ENCODE data around the gene NCOA4.
"Not testable (repeated sequence)": the region's sequence is repeated elsewhere in the genome, so short reads cannot be mapped to it uniquely, and the experiment has no call there.

Gene NCOA4

DNA sequence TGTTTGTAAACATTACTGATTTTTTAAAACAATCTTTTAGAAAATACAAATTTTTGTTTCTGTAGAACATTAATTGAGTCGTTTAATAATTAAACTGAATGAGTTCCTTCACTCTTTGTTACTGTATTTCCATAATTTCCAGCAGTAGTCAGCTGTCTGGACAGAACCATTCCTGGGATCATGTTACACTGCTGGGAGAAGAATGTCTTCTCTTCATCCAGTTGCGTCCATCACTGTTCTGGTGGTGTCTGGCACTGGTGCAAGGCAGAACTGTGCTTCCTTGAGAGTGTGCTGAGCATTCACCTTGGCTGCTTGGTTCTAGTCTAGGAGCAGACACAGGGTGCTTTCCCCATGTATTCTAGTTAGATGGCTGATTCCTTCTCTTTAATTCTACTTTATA lies 46.0 kb downstream of the NCOA4 start:
- H3K4me1 Mint-ChIP-seq; DNase-seq (ENCODE audit: low spot score in 2 of 2); ATAC-seq; H3K27ac Mint-ChIP-seq; H3K9me3 Mint-ChIP-seq; H3K4me3 Mint-ChIP-seq: not testable (repeated sequence)
- H3K36me3 Mint-ChIP-seq, result peaks cover 64% of the 10 kb centered on the region

GRCh38 chr10:45983538-45984186 lies 46.8 kb downstream of the NCOA4 start:
- H3K4me3 Mint-ChIP-seq; H3K9me3 Mint-ChIP-seq; H3K4me1 Mint-ChIP-seq; H3K27ac Mint-ChIP-seq; DNase-seq (ENCODE audit: low spot score in 2 of 2): not testable (repeated sequence)
- peak; percentile 60 for ATAC-seq
- peaks cover 67% of the 10 kb centered on the region for H3K36me3 Mint-ChIP-seq

DNA sequence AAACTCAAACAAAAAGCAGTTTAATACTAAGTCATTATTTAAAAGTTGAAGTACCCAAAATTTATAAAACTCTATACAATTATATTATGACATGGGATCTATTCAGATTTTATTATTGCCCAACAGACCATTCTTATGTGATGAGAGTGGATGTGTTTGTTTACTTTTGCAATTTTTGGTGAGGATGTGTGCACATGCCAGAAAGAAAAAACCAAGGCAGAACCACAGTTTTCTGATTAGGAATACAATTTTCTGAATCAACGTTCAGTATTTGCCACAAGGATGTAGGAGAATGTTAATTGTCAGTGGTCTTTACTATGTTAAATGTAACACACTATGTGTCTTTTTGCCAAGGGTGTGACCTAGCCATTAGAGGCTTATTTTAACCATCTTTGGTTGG lies 49.1 kb downstream of the NCOA4 start:
- not testable (repeated sequence) for H3K27ac Mint-ChIP-seq; DNase-seq (ENCODE audit: low spot score in 2 of 2); ATAC-seq; H3K4me3 Mint-ChIP-seq; H3K4me1 Mint-ChIP-seq; H3K9me3 Mint-ChIP-seq
- peaks cover 68% of the 10 kb centered on the region for H3K36me3 Mint-ChIP-seq

DNA sequence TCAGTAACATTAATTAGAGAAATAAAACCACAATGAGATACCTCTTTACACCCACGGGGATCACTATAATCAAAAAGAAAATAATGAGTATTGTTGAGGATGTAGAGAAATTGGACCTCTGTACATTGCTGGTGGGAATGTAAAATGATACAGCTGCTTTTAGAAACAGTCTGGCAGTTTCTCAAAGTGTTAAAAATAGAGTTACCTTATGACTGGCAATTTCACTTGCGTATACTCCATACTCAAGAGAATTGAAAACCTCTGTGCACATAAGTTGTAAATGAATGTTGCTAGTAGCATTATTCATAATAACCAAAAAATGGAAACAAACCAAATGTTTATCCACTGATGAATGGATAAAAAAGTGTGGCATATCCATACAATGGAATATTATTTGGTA lies 51.9 kb downstream of the NCOA4 start:
- DNase-seq (ENCODE audit: low spot score in 2 of 2); H3K9me3 Mint-ChIP-seq; H3K27ac Mint-ChIP-seq; H3K4me3 Mint-ChIP-seq: not testable (repeated sequence)
- Mint-ChIP-seq H3K36me3 (peaks cover 70% of the 10 kb centered on the region), H3K4me1 (peaks cover 18% of the 10 kb centered on the region)
- ATAC-seq, result peak; percentile 74

- peaks cover 31% of the 10 kb centered on the region for H3K4me1 Mint-ChIP-seq
- ATAC-seq; H3K9me3 Mint-ChIP-seq; DNase-seq (ENCODE audit: low spot score in 2 of 2): not testable (repeated sequence)
- peaks cover 58% of the 10 kb centered on the region for H3K36me3 Mint-ChIP-seq
- peak overlapping the region; percentile 97 for H3K27ac Mint-ChIP-seq
- H3K4me3 Mint-ChIP-seq, result peak overlapping the region; percentile 98
Observed at GRCh38 chr10:45974041-45974440, 56.4 kb downstream of the NCOA4 start.

DNA sequence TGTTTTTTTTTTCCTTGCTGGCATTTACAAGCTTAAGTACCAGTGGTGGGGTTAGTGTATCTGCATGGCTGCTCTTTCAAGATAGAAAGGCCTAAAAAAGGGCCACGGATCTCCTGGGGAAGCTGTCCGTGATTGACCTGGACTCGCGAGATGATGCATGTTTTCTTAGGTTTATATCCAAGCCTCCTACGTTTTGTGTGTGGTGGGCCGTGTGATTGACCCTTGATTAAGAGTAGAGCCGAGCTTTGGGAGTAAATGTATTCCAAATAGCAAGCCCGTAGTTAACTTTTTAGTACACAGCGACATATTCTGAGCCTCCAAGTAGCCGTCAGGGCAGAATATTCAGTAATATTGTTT lies 57.6 kb downstream of the NCOA4 start:
- Mint-ChIP-seq H3K36me3 (peaks cover 47% of the 10 kb centered on the region), H3K4me3 (peak overlapping the region; percentile 98), H3K27ac (peak overlapping the region; percentile 97), H3K4me1 (peaks cover 29% of the 10 kb centered on the region)
- not testable (repeated sequence) for H3K9me3 Mint-ChIP-seq; DNase-seq (ENCODE audit: low spot score in 2 of 2)
- peak; percentile 19 for ATAC-seq

DNA sequence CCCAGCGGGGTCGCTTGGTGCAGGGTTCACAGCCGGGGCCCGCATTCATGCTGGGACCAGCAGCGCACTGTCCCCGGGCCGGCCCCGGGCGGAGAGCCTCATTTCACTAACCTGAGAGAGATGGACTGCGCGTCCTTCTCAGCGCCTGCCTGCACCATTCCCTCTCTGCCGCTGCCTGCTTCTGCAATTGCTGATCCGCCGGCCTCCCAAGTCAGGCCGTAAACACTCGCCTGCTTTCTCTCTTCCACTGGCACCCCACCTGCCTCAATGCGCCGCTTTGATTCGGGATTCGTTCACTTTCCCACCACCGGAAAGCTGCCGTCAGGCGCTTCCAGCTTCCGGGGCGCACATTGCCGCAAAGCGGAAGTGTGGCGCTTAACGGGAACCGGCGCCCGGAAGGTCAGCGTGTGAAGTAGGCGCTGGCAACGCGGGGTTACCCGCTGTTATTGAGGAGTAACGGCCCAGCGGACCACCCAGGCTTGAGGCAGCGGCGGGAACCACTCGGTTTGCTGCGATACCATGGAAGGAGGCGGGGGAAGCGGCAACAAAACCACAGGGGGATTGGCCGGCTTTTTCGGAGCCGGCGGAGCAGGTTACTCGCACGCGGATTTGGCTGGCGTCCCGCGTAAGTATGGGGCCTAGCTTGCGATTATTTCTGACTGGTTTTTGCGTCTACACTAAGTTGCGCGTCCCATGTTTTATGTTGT lies 58.2 kb downstream of the NCOA4 start, which contains the start of gene TIMM23:
TIMM23 (plus strand) TSS at position 384 of the 707 bp plus-strand sequence; CDS start at position 520, 136 bp downstream.
- H3K4me3 Mint-ChIP-seq, result peak within 1 kb of the TSS; percentile 98
- DNase-seq (ENCODE audit: low spot score in 2 of 2), result peak; percentile 83 to 92
- H3K4me1 Mint-ChIP-seq, result peaks cover 29% of the 10 kb centered on the region
- H3K9me3 Mint-ChIP-seq, result not testable (repeated sequence)
- peaks cover 42% of the 10 kb centered on the region for H3K36me3 Mint-ChIP-seq
- peak within 1 kb of the TSS; percentile 97 for H3K27ac Mint-ChIP-seq
- peak; percentile 94 for ATAC-seq

DNA sequence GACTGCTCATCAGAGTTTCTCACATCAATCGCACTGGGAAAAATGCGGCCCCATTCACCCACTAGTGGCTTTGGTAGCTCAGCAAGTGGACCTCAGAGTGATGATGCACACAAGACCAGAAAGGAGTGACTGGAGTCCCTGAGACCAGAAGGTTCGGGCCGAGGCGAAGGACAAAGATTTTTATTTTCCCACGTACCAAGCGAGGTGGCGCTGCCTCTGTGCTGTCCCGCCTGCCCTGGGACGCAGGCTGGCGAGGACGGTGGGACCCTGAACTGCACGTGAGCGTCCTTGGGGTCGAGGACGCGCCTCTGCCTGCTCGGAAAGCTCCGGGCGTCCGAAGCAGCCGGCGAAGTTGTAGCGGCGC lies 58.7 kb downstream of the NCOA4 start:
- not testable (repeated sequence) for H3K9me3 Mint-ChIP-seq; DNase-seq (ENCODE audit: low spot score in 2 of 2)
- Mint-ChIP-seq H3K4me3 (peak overlapping the region; percentile 98), H3K4me1 (peaks cover 32% of the 10 kb centered on the region), H3K27ac (peak overlapping the region; percentile 97), H3K36me3 (peaks cover 37% of the 10 kb centered on the region)
- ATAC-seq, result peak; percentile 54

DNA sequence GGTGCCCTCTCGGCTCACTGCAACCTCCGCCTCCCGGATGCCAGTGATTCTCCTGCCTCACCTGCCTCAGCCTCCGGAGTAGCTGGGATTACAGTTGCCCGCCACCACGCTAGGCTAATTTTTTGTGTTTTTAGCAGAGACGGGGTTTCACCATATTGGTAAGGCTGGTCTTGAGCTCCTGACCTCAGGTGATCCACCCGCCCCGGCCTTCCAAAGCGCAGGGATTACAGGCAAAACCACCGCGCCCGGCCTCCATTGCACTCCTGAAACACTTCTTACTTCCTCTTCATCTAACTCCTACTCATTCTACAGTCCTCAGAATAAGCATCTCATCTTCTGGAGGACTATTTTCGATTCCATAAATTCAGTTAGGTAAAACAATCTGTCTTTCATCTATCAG lies 59.4 kb downstream of the NCOA4 start:
- Mint-ChIP-seq H3K36me3 (peaks cover 32% of the 10 kb centered on the region), H3K4me3 (peak overlapping the region; percentile 98), H3K27ac (peak overlapping the region; percentile 97), H3K4me1 (peaks cover 38% of the 10 kb centered on the region)
- DNase-seq (ENCODE audit: low spot score in 2 of 2); H3K9me3 Mint-ChIP-seq; ATAC-seq: not testable (repeated sequence)

DNA sequence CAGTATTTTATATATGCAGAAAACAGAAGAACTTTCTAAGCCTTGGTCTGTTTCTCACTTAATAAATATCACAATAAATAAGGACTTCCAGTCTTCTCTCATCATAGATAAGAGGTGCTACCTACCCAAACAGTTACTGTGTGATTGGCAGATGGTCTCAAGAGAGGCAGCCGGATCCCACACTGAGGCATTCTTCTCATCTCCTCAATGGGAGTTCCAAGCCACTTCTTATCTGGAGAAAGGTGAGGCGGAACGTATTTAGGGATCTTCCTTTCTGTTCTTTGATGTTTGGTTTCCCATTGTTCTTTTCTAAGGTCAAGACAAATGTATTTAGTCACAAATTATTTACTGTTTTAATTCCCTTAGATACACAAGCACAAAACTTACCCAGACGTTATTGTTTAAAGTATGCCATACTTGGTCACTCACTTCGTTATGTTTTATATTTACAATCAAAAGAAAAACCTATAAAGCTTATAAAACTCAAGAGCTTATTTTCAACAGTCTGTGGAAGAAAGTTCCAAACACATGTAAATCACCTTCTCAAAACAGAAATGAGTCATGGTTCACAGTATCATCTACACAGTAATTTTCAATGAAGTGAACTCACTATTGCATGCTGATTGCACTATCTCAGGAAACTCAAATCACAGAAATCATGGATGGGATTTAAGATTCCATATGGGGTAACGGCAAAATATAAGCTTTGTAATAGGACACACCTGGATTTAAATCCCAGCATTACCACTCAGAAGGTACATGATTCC lies 67.6 kb downstream of the NCOA4 start:
- not testable (repeated sequence) for H3K4me1 Mint-ChIP-seq; DNase-seq (ENCODE audit: low spot score in 2 of 2); H3K4me3 Mint-ChIP-seq; H3K27ac Mint-ChIP-seq; ATAC-seq; H3K9me3 Mint-ChIP-seq
- H3K36me3 Mint-ChIP-seq, result peaks cover 17% of the 10 kb centered on the region

GRCh38 chr10:45957928-45958327 lies 72.5 kb downstream of the NCOA4 start:
- peaks cover 30% of the 10 kb centered on the region for H3K36me3 Mint-ChIP-seq
- H3K27ac Mint-ChIP-seq; DNase-seq (ENCODE audit: low spot score in 2 of 2); H3K9me3 Mint-ChIP-seq; H3K4me3 Mint-ChIP-seq; H3K4me1 Mint-ChIP-seq: not testable (repeated sequence)
- peak; percentile 28 for ATAC-seq

GRCh38 chr10:45956634-45957033 lies 73.8 kb downstream of the NCOA4 start:
- Mint-ChIP-seq H3K36me3 (peaks cover 33% of the 10 kb centered on the region), H3K27ac (peak overlapping the region; percentile 43)
- H3K9me3 Mint-ChIP-seq; H3K4me1 Mint-ChIP-seq; H3K4me3 Mint-ChIP-seq; DNase-seq (ENCODE audit: low spot score in 2 of 2); ATAC-seq: not testable (repeated sequence)

Measured in stimulated activated effector memory CD8-positive, alpha-beta T cell treated with anti-CD3 and anti-CD28 coated beads, Interleukin-12 subunit alpha, Interleukin-12 subunit beta, amount 100 ng/mL, for 72 hours (primary cell).